ENCODE results near the gene PRTN3.

- TF ChIP-seq CTCF (IDR thresholded peaks at IDR 0.05) (no peak), POLR2A (IDR thresholded peaks at IDR 0.05) (no peak)
Observed at GRCh38 chr19:807627-808422, 33.0 kb upstream of the PRTN3 start.
